Measurements from ENCODE around the gene DAG1. TPM values are rescaled to one million over a fixed set of nuclear protein-coding genes. Genes with fewer than 3 reads are reported as not detected.
A peak's percentile ranks its signal among the peaks of the same experiment; 100 is the strongest.

Gene DAG1
- total and polyA plus RNA-seq, 8 donors, result 15.5 to 108 (median 70.0) TPM

DNA sequence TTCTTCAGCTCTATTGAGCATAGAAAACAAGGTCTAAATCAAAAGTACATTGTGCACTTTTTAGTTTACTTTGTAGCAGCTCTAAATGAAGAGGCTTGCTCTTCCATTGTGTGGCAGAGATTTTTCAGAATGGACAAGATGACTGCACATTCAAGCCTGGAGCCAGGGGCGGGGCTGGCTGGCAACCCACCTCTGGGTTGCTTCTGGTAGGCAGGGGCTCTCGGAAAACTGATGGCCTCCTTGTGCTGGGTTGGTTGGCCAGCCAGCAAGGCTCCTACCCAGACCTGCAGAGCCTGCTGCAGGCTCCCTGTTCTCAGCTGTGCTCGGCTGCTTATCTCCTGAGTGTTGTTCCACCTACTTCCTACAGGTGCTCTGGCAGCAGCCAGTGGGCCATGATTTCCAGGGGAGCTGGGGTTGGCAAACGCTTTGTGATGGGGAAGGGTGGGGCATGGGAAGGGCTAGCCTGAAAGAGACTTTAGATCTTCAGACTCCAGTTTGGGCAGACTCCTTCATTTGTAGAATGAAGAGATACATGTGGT, 93.0 kb downstream of the DAG1 start:
- Histone ChIP-seq H3K9me3 (no peaks in the 10 kb centered on the region), H3K27me3 (no peaks in the 10 kb centered on the region), H3K27ac (no peak overlapping the region), H3K4me1 (no peaks in the 10 kb centered on the region), H3K36me3 (no peaks in the 10 kb centered on the region), H3K4me3 (no peak overlapping the region)
- 37 to 39% methylated on average over 4 of the region's 4 CpGs for WGBS, 2 donors
- FAIRE-seq (no peak), DNase-seq (no peak), ATAC-seq (peak in 2 of 4 donors; percentile 41 to 43)
- no peak for TF ChIP-seq CTCF (IDR thresholded peaks at IDR 0.05)
- intact Hi-C loops (cut with DNase I), result loop anchor here in 1 of 3 donors (10.0 kb wide), 1 partner anchor 92 kb away; no protein-coding TSS in a partner anchor

DNA sequence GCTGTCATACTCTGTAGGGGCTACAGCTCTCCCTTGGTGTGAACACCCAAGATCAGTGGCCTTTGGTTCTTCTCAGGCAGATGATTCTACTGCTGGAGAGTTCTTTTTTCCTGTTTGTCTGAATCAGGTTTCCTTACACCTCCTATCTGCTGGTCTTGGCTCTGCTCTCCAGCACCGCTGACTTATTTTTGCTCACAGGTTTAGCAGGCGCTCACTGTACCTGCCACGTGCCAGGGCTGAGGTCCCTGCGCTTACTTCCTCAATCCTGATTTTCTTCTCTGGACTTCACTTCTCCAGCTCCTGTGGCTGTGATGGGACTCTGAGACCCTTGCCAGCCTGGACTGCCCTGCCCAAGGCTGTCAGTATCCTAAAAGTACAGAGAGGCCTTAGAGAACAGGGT, 93.7 kb downstream of the DAG1 start:
- no peak for FAIRE-seq
- intact Hi-C loops (cut with DNase I), result loop anchor here in 1 of 3 donors (10.0 kb wide), 1 partner anchor 91 kb away; no protein-coding TSS in a partner anchor
- 93 to 95% methylated on average over 4 of the region's 4 CpGs for WGBS, 2 donors

DNA sequence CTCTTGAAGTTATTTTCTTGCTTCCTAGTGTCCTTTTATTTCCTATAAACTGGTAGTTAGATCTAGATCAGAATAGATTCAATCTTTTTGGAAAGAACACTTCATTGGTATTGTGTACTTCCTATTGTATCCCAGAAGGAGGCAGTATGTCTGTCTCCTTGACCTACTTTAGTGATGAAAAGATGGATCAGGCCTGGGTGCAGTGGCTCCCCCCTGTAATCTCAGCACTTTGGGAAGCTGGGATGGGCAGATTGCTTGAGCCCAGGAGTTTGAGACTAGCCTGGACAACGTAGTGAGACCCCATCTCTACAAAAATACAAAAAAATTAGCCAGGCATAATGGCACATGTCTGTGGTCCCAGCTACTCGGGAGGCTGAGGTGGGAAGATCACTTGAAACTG, 96.2 kb downstream of the DAG1 start:
- 74 to 78% methylated on average over 2 of the region's 2 CpGs for WGBS, 2 donors
- Histone ChIP-seq H3K4me3 (no peak overlapping the region), H3K9me3 (no peaks in the 10 kb centered on the region), H3K4me1 (no peaks in the 10 kb centered on the region), H3K36me3 (no peaks in the 10 kb centered on the region), H3K27ac (no peak overlapping the region), H3K27me3 (no peaks in the 10 kb centered on the region)
- no peak for TF ChIP-seq CTCF (IDR thresholded peaks at IDR 0.05)
- FAIRE-seq, result no peak
- intact Hi-C loops (cut with DNase I), result loop anchor here in 1 of 3 donors (10.0 kb wide), 1 partner anchor 88 kb away; no protein-coding TSS in a partner anchor
- DNase-seq, result no peak
- no peak for ATAC-seq

More for the DNA sequence above, 93.7 kb downstream of the DAG1 start:
- no peak for DNase-seq
- no peak for TF ChIP-seq CTCF (IDR thresholded peaks at IDR 0.05)
- Histone ChIP-seq H3K36me3 (no peaks in the 10 kb centered on the region), H3K9me3 (no peaks in the 10 kb centered on the region), H3K27me3 (no peaks in the 10 kb centered on the region), H3K4me3 (no peak overlapping the region), H3K27ac (no peak overlapping the region), H3K4me1 (no peaks in the 10 kb centered on the region)
- ATAC-seq, result no peak

DNA sequence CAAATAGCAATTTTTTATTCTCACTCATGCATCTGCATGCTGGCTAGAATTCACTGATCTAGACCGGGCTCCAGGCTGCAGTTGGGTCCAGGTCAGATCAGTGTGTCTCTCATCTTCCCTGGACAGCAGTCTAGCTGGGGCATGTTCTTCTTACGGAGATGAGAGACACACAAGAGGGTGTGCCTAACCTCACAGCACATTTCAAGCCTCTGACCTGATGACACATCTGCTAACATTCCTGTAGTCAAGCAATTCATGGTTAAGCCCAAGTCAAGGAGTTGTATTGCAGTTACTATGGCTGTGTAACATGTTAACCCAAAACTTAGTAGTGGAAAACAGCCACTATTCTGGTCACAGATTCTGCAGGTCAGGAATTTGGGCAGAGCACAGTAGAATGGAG, 97.3 kb downstream of the DAG1 start:
- DNase-seq (no peak), FAIRE-seq (no peak), ATAC-seq (no peak)
- TF ChIP-seq CTCF (IDR thresholded peaks at IDR 0.05), result no peak
- no peak overlapping the region for H3K27ac ChIP-seq
- H3K4me1 ChIP-seq, result no peaks in the 10 kb centered on the region
- H3K4me3 ChIP-seq, result no peak overlapping the region
- intact Hi-C loops (cut with DNase I), result loop anchor here in 1 of 3 donors (10.0 kb wide), 1 partner anchor 87 kb away; no protein-coding TSS in a partner anchor
- H3K9me3 ChIP-seq, result no peaks in the 10 kb centered on the region
- no peaks in the 10 kb centered on the region for H3K27me3 ChIP-seq
- no peaks in the 10 kb centered on the region for H3K36me3 ChIP-seq
- 41 to 76% methylated on average over 2 of the region's 2 CpGs for WGBS, 2 donors

DNA sequence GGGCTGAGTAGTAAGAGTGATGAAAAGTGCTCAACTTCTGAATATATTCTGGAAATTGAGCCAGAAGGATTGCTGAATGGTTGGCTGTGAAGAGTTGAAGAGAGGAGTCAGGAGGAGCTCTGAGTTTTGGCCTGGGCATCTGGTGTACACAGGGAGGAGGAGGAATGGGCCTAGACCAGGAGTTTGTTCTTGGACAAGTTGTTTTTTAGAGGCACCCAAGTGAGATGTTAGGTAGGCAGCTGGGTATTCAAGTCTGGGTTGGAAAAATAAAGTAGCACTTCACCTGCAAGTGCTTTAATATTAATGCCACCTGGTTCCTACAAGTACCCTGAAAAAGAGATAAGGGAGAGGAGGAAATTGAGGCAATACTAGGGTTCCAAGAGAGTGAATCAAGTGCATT, 98.9 kb downstream of the DAG1 start:
- TF ChIP-seq CTCF (IDR thresholded peaks at IDR 0.05), result no peak
- Histone ChIP-seq H3K27ac (no peak overlapping the region), H3K4me1 (no peaks in the 10 kb centered on the region), H3K27me3 (no peaks in the 10 kb centered on the region), H3K9me3 (no peaks in the 10 kb centered on the region), H3K4me3 (no peak overlapping the region), H3K36me3 (no peaks in the 10 kb centered on the region)
- intact Hi-C loops (cut with DNase I), result loop anchor here in 1 of 3 donors (10.0 kb wide), 1 partner anchor 86 kb away; no protein-coding TSS in a partner anchor
- DNase-seq, result no peak
- no peak for FAIRE-seq
- ATAC-seq, result no peak
